ENCODE results near the gene C1R.

- no peak for TF ChIP-seq ZNF37A (tag by site-specific recombination; IDR thresholded peaks at IDR 0.05)
- no peak for TF ChIP-seq ZNF626 (tag by site-specific recombination; IDR thresholded peaks at IDR 0.05)
- TF ChIP-seq ZBTB10 (tag by site-specific recombination; IDR thresholded peaks at IDR 0.05), result no peak
These were observed 59.3 kb downstream of the C1R start for GRCh38 chr12:7032990-7033389.
